HG03097 (cell line): ENCODE measurements around the gene OMA1.

Experiments used
- ATAC-seq: cut with Tn5 transposase; IDR thresholded peaks from one replicate; pipeline ENCODE4 v1.9.1; 2021; ENCODE audit not compliant: unreplicated experiment, low FRiP score

Gene OMA1

DNA sequence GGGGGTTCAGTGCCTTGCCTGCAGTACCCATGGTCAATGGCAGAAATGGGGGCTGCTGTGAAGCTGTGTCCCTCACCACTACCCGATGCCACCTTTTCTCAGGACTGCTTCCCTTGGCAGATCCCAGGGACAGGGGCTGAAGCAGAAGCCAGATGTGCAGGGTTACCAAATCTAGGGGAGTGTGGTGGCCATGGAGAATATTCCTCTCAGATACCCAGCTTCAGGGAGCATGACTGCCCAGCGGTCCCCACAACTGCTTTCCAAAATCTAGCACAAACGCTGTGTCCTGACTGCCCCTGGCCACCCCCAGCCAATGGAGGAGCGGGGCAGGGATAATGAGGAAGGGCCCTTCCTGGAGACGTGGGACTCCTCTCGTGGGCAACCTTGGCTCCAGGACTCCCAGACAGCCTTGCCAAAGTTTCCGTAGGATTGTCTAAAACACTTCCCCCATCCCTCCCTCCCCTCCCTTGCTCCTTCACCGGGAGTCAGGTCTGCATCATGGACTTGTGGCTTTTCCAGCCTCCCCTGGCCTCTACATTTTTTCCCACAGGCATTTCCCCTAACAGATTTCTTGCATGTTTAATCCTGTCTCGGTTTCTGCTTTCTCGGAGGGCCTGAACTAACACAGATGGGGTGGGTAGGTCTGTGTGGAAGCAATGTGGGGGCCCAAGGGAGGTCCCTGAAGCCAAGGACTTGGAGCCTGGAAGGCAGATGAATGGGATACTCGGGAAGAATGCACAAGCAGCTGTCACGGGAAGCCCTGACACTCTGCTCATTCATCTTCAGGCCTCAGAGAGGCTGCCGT, 80.5 kb downstream of the OMA1 start:
- no peak for ATAC-seq

DNA sequence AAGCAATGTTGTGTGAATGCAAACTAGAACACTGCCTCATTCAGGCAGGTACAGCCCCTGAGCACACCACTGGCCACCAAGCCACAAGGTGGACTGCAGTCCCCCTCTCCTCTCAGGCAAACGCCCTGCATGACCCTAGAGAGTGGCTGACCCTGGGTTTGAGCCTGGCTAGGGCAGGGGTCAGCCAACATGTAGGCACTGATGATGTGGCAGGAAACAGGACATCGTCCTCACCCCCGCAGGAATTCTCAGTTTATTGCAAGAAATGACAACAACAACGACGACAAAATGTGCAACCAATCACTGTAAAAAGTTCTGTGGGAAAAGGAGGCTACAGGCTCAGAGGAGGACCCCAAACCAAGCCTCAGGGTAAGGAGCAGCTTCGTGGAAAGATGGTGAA, 81.3 kb downstream of the OMA1 start:
- no peak for ATAC-seq

DNA sequence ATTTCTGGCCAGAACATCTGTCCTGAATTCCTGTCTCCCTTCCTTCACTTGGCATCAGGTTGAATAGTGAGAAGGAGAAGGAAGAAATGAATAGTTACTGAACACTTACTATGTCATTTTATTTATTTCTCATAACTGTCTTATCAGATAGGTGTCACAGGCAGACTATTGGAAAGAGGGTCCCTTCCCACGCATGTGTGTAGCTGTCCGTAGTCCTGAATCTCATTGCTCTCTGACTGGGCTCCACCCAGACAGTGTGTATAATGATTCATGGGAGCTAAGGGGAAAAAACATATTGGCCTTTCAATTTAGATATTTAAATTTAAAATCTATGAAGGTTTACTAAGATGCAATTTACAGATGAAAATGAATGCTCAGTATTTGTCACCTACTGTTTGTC, 86.1 kb downstream of the OMA1 start:
- ATAC-seq, result no peak

DNA sequence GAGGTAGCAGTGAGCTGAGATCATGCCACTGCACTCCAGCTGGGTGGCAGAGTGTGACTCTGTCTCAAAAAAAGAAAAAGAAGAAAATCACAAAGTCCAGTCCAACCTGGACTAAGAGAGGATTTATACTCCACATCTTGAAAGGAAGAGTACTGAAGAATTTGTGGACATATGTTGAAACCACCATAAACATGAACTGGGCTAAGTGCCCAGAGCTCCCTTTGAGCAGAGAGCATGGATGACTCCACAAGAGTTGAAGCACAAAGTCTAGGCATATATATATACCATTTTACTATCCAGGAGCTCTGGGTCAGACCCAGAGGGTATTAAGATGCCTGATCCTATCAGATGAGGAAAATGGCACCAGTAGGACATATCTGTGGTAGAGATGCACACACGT, 86.6 kb downstream of the OMA1 start:
- no peak for ATAC-seq

DNA sequence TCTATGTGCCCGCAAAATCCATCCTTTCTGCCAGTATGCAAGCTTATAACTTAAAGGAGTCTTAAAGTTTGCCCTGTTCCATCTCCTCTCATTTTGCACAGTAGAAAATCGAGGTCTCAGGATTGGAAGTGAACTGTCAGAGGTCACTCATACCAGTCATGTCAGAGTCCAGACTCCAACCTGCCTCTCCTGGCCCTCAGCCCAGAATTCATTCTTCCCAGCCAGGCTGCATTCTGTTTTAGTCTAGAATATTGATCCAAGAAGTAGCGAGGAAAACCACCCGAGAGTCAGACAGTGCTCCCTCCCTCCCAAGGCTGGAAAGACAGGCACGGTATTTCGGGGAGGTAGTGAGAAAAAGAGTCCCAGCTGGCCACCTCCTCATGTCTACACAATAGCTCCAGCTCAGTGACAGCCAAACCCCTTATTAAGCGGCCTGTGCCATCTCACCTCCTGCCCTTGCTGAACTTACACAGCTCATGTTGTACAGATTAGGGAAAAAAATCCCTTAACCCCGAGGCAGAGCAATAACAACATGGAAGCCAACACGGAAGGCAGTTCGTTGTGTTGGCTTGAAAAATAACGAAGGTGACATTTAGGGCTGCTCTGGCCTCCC, 89.4 kb downstream of the OMA1 start:
- ATAC-seq, result no peak

DNA sequence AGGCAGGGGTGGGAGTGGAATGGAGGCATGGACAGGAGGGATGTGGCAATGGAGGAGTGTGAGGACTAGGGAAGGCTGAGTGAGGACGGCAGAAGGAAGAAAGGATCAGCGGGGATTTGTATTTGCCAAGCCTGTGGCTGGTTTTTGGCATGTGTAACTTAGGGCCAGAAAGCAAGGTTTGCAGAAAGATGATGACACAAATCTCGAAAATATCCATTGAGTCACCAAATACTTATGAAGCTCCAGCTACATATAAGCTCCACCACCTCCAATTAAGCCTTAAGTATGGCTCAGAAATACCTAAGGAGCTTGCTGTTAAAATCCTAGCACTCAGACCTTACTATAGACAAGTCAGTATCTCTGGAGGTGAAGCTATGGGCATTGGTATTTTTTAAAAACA, 90.1 kb downstream of the OMA1 start:
- ATAC-seq, result no peak

DNA sequence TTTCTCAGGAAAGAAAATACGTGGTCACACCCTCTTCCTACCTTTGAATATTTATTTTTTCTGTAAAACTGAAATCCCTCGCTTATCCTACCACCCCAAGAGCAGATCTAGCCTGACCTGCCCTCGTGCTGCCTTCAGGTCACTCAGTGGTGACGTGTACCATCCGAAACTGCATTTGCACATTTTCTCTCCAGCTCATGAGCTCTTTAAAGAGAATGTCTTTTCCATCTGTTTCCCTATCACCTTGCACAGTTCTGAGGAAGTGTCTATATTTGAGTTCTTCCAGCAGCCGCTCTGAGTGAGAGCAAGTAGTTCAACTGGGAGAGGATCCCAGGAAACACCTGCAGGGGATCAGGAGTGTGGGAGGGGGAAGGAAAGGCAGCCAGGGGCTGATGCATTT, 91.7 kb downstream of the OMA1 start:
- ATAC-seq, result no peak

DNA sequence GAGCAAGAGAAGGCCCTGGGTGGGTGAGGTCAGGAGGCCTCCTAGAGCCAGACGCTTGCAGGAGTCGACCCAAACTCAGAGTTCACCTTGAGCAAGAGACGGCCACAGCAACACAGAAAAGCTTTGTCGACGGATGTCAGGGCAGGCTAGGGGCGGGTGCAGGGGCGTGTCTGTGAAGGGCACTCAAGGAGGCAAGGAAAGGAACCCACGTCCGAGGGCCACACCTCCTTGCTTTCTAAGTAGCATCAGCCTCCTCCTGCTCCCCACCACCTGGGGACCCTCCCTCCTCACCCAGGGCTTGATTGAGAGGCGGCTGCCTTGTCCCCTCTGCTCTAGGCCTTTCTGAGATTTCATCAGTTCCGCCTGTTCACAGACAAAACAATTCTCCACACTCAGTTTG, 92.1 kb downstream of the OMA1 start:
- ATAC-seq, result no peak

DNA sequence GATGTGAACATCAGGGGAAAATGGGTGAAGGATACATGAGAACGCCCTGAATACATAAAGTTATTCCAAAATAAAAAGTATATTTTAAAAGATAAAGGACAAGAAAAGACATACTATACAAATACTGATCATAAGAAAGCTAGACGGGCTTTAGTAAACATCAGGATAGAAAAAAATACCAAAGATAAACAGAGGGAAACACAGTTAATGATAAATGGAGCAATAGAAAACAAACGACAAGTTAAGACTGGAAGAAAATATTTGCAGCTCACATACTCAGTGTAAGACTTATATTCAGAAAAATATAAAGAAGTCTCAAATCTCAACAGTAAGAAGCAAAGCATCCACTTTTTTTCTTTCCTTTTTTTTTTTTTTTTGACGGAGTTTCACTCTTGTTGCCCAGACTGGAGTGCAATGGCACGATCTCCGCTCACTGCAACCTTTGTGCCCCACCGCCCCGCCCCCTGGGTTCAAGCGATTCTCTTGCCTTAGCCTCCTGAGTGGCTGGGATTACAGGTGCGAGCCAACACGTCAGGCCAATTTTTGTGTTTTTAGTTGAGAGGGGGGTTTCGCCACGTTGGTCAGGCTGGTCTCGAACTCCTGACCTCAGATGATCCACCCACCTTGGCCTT, 94.8 kb downstream of the OMA1 start:
- ATAC-seq, result no peak

DNA sequence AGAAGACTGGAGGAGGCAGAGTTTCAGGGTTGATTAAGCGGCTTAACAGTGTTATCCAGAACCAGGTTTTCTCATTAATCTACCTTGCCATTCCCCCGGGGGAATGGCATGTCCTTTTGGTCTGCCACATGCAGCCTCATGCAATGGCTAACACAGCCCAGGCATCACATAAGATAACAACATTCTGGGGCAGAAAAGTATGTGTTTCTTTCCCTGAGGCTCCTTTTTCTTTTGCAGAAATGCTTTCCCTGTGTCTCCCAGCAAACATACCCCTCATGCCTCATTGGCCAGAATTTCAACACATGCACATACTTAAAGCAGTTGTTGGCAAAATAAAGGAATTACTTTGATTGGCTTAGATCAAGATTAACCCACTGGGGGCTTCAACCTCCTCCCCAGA, 98.6 kb downstream of the OMA1 start:
- no peak for ATAC-seq

DNA sequence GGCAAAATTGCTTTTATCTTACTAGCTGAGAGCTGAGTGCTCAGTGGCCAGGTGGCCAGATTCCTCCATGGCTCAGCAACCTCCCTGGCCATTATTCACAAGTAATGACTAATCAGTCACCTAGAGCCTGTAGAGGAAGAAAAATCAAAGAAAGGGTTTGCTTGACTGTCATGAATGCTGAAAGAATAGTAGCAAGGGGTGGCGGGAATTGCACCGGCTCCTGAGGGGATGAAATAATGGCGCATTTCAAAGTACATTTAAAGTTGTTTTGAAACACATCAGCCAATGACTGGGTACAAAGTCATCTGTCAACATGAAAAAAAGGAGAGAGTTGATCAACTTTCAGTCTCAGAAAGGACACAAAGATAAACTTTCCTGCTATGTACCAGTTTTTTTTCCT, 99.5 kb downstream of the OMA1 start:
- no peak for ATAC-seq

DNA sequence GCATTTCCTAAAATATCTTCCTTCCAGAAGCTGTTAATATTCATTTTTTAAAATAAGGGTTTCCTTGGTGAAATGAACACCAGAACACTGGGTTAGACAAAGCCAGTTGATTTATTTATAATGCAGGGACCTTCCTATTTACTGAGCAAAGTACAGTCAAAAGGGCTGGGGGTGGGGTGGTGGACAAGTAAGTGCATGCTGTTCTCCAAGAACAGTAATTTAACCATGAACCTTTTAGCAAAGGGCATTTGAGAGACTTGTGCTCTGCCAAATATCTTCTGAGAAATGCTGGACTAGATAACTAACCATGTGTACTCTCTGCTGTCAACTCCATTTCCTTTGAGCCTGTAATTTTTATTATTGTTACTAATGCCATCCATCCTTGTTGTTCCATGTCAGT, 100.2 kb downstream of the OMA1 start:
- ATAC-seq, result no peak

DNA sequence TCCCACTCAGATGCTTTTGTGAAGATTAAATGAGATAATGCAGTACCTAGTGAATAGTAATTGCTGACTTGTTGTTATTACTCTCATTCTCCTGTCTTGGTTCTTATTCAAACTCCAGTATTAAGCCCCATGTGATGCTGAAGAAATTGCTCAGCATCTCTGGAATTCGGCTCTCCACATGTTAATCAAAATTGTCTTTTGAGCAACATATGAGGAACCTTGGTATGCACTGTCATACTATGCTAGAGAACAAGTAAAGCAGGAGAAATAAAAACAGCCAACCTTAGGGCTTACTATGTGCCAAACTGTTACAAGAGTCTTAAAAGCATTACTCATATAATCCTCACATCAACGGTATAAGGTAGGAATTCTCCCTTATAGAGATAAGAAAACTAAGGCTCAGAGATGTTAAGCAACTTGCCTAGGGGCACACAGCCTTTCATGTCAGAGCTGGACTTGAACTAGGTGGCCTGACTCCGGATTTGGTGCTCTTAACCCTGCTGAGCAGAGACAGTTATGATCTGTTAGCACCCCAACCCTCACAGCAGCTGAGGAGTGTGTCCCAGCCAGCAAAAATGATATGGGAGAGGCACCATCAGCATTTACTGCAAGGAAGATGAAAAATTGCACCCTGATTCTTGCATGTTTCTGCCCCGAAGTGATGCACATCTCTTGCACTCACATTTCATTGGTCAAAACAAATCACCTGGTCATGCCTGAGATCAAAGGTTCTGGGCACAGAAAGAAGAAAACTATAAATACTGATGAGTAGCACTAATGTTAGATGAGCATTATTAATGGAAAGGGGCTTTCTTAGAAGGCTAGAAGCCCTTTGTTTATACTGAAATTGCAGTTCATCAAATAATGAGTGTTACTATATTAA, 102.3 kb downstream of the OMA1 start:
- no peak for ATAC-seq

DNA sequence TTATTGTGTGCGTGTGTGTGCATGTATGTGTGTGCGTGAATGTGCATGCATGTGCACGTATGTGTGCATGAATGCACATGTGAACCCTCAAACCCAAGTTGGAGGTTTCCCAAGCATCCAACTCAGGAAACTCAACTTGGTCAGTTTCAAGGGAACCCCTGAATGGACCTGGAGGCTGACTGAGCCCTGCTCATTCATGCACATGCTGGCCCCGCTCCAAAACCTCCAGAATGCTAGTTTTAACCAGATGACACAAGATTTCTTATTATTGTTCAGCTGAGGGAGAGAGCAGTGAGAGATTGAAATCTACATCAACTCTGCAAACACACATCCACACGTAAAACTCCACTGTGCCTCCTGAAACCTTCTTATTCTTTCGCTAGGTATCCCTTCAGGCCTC, 104.4 kb downstream of the OMA1 start:
- ATAC-seq, result no peak

DNA sequence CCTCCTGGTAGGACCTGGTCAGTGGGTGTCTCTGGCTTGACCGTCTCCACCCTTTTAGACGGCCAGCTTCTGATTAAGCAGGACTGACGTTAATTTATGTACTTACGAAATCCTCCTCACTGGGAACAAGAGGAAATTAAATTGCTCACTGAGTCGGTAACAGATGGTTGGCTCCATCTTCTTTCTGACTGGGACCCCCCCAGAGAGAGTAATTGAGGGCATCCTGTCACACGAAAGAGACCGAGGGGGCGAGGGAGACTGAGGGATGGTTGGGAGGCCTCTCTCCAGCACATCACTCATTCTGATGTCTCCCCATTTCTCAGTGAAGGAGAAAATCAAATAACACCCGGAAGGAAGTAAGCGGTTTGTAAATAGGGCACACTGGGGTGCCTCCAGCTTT, 104.8 kb downstream of the OMA1 start:
- no peak for ATAC-seq

DNA sequence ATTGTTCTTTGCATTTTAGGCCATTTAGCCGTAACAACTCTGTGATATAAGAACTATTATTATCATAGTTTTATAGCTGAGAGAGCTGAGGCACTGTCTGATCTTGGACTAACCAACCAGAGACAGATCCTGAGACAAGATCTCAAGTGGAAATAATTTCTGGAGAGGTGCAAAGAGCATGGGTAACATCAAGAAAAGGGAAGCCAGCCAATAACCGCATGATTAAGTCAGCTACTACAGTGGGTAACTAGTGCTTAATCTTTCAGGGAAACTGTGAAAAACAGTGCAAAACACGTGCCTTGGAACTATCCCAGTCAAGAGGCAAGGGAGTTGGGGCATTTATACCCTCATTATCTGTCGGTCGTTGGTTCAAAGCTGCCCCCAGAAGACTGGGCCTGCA, 105.8 kb downstream of the OMA1 start:
- ATAC-seq, result no peak

DNA sequence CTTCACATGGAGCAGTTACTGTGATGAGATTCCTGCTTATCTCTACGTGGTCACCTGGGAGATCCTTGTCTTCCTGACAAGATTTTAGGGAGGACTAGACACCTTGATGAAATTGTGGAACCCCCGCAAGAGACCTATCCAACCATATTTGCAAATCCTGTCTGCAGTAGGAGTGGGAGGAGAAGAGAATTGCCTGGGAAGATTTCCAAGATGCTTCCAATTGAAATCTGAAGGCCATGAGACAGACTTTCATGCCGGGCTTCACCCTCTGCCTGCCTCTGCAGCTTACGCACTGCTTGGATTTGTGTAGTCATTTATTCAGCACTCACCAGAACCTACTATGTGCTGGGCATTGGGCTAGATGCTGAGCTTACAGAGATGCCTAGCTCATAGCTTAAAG, 106.6 kb downstream of the OMA1 start:
- no peak for ATAC-seq

DNA sequence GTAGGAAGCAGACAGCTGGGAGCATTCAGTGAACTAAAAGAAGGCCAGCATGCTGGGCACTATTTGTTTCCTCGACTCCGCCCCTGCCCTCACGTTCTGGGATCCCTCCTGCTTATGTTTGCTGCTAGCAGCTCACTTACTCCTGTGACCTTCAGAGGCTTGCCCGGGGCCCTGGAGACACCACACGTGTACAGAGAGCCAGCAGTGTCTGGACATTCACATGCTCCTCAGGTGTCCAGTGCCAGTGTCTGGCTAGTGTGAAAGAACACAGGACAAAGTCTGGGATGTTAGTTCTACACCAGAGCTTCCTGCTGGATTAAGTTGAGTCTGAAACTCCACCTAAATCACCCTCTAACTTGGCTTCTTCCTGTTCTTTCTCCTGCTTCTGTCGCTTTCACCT, 108.1 kb downstream of the OMA1 start:
- ATAC-seq, result no peak

DNA sequence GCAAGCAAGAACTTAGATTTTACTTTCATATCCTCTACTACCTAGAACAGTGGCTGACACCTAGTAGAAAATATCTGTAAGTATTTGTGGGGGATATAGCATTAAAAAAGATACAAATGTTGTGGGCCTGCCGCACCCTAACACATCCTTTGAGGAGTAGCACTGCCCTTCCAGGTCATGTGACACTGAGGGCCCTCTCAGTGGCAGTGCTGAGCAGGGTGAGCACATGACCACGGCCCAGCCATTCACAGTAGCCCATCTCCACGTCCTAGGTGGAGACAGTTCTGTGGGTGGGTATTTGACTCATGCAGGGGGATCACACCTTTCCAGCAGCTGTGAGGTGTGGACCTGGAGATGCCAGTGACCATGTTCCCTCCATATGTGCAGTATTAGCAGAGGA, 108.9 kb downstream of the OMA1 start:
- no peak for ATAC-seq

DNA sequence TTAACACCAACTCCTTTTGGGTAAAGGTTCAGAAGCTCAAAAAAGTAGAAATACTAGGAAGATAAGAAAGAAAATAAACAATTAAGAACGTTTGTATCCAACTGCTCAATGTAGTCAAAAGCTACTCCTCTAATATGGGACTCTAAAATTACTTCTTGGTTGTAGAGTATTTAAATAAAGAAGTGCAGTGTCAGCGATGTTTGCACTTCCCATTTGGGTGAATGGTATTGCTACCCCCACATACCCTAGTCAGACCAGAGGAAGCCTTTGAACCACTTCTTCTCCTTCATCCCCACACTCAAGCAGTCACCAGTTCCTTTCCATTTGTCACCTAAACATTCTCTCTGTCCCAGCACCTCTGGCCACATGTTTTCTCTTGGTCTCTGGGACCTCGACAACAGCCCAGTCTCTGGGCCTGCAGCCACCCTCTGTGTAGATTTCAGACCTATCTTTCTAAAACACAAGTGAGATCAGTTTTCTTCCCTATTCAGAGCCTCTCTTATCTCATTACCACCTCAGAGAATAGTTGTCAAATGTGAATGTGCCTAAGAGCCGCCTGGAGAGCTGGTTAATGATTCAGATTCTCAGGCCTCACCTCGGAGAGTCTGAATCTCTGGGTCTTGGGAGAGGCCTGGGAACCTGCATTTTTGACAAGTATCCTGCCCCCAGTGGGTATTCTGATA, 109.8 kb downstream of the OMA1 start:
- ATAC-seq, result no peak

DNA sequence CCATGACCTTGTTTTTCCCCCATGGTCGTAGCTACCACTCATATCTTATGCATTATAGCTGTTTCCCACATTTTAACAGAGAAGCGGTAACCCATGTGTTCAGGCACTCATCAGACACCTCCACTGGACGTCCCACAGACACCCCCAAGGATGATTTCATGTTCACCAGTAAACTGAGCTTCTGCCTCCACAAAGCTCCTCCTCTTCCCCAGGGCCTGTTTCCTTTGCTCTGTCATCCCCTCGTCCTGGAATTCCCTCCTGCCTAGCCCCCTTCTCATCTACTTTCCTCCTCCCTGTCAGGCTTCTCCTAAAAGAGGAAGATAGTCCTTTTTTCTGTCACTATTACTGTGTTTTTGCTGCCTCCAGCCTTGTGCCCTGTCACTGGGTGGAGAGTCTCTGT, 111.2 kb downstream of the OMA1 start:
- ATAC-seq, result no peak
